D721Med (cell line): ENCODE data around the gene MYO18B.

Experiments
- DNase-seq: peaks from one replicate; pipeline ENCODE4 v3.0.0; 2011; ENCODE audit warnings: low spot score; ENCODE audit not compliant: insufficient read length
- FAIRE-seq: peaks from 2 replicates; lab custom pipeline; 2011; peaks lifted over from hg19 to GRCh38; lab: Jason Lieb, UNC
- TF ChIP-seq, protein P1 (sequence below): IDR thresholded peaks from 2 replicates; pipeline ENCODE4 v1.5.1; 2012; ENCODE audit warnings: mild to moderate bottlenecking, control low read depth; ENCODE audit not compliant: insufficient read depth; ENCODE audit errors: missing control alignments

MYO18B gene

DNA sequence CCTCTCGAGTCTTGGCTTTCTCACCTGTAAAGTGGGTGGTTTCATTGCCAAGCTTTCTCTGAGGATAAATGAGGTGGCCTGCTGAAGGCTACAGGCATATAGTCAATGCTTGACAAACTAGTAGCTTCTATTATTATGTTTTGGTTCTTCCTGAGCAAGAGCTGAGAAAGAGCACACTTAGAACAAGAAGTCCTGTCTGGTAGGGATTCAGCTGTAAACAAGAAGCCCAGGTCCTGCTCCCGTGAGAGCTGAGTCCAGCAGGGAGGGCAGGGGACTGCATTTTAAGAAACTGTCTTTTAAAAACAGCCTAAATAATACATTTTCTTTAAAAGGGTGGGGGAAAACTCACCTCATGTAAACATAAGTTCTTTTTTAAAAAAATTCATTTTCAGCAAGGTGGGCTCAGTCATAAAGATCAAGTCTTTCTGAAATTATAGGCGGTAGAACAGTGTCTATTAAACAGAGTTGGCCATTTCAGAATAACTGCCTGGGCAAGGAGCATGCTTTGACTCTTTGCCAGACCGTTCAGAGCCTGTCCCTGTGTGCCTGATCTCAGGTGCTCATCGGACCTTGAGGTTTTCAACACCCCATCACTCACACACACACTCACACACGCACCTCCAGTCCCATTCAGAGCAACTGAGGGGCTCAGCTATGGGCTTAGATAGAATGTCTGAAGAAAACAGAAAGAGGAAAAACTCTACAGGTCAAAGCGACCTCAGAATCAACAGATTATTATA is 29.2 kb upstream of the MYO18B start:
- TF ChIP-seq, protein P1, sequence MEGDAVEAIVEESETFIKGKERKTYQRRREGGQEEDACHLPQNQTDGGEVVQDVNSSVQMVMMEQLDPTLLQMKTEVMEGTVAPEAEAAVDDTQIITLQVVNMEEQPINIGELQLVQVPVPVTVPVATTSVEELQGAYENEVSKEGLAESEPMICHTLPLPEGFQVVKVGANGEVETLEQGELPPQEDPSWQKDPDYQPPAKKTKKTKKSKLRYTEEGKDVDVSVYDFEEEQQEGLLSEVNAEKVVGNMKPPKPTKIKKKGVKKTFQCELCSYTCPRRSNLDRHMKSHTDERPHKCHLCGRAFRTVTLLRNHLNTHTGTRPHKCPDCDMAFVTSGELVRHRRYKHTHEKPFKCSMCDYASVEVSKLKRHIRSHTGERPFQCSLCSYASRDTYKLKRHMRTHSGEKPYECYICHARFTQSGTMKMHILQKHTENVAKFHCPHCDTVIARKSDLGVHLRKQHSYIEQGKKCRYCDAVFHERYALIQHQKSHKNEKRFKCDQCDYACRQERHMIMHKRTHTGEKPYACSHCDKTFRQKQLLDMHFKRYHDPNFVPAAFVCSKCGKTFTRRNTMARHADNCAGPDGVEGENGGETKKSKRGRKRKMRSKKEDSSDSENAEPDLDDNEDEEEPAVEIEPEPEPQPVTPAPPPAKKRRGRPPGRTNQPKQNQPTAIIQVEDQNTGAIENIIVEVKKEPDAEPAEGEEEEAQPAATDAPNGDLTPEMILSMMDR: no peak
- DNase-seq (no peak), FAIRE-seq (no peak)

DNA sequence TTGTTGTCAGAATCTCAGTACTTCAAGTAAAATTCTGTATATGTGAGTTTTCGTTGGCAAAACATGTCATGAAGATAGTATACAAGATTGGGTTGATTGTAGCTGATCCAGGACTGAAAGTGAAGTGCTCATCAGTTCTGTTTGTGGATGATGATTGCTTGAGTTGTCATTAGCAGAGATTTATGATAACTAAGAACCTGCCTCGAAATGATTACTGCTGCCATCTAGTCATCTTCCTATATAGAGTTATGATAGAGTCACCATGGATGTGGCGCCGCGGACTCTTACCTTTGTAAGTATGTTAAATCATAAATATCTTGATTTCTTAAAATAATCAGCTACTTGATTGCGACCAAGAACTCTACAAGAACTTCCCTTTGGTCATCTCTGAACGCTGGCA is 27.9 kb upstream of the MYO18B start:
- TF ChIP-seq, protein P1: no peak
- DNase-seq (no peak), FAIRE-seq (no peak)

DNA sequence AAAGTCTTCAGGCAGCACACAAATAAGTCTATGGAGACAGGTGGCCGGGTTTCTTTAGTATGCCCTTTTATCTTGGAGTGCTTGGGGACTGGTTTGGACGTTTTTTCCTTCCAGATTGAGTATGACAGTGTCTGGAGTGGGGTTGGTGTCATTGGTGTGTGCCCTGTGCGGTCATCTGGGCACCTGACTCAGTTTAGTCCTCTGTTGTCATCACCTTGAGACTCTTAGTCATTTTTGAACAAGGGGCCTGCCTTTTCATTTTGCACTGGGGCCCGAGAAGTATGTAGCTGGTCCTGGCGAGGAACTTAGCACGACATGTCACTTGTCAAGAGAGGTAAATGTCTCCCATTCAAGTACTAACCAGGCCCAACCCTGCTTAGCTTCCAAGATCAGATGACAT is 27.2 kb upstream of the MYO18B start:
- TF ChIP-seq, protein P1: no peak
- FAIRE-seq (no peak), DNase-seq (no peak)

- FAIRE-seq (no peak), DNase-seq (no peak)
These were observed 25.4 kb upstream of the MYO18B start for GRCh38 chr22:25716637-25717036.

GRCh38 chr22:25718135-25718840 is 23.7 kb upstream of the MYO18B start:
- TF ChIP-seq, protein P1: no peak
- DNase-seq: no peak
- no peak for FAIRE-seq

More at GRCh38 chr22:25716637-25717036, 25.4 kb upstream of the MYO18B start:
- TF ChIP-seq, protein P1: no peak

GRCh38 chr22:25722223-25722622 is 19.8 kb upstream of the MYO18B start:
- FAIRE-seq (no peak), DNase-seq (no peak)
- TF ChIP-seq, protein P1: no peak

- no peak for FAIRE-seq
- DNase-seq: no peak
- TF ChIP-seq, protein P1: no peak
These were observed 19.4 kb upstream of the MYO18B start for GRCh38 chr22:25722626-25723025.
